Endothelial cell (in vitro differentiated cells): ENCODE data around the gene OXNAD1. TPM values are rescaled to one million over a fixed set of nuclear protein-coding genes. Genes with fewer than 3 reads are reported as not detected.

ENCODE experiments used
- DNase-seq: peaks from one replicate; pipeline ENCODE4 v3.0.0; 2021; ENCODE audit warnings: low spot score
- H3K27ac Mint-ChIP-seq: one replicate; pipeline ENCODE4 v1.8.0; 2021; ENCODE audit warnings: mixed read lengths, inconsistent platforms; ENCODE audit not compliant: unreplicated experiment
- H3K27me3 Mint-ChIP-seq: one replicate; pipeline ENCODE4 v1.8.0; 2021; ENCODE audit warnings: mild to moderate bottlenecking, moderate library complexity, mixed read lengths, inconsistent platforms; ENCODE audit not compliant: unreplicated experiment
- H3K36me3 Mint-ChIP-seq: one replicate; pipeline ENCODE4 v1.8.0; 2021; ENCODE audit warnings: mild to moderate bottlenecking, low read depth, mixed read lengths, inconsistent platforms; ENCODE audit not compliant: unreplicated experiment
- H3K4me1 Mint-ChIP-seq: one replicate; pipeline ENCODE4 v1.8.0; 2021; ENCODE audit warnings: mild to moderate bottlenecking, mixed read lengths, inconsistent platforms; ENCODE audit not compliant: unreplicated experiment
- H3K4me3 Mint-ChIP-seq: one replicate; pipeline ENCODE4 v1.8.0; 2021; ENCODE audit warnings: mild to moderate bottlenecking, mixed read lengths, inconsistent platforms; ENCODE audit not compliant: unreplicated experiment
- H3K9me3 Mint-ChIP-seq: one replicate; pipeline ENCODE4 v1.8.0; 2021; ENCODE audit warnings: mixed read lengths, inconsistent platforms; ENCODE audit not compliant: unreplicated experiment
- CTCF ChIP-seq: fragments of 200-600 bp; sonication (generic); IDR thresholded peaks from one replicate; pipeline ENCODE4 v1.5.0; 2021; ENCODE audit warnings: antibody characterized with exemption; ENCODE audit not compliant: unreplicated experiment
- total RNA-seq: library from RNA; stranded (reverse); fragmentation: NEBNext Ultra II Directional; extraction: Animal tissue kit (Norgen Biotek cat#: 25700); gene quantifications from one replicate; pipeline ENCODE4 v1.2.1, GENCODE V29; 2021; ENCODE audit not compliant: unreplicated experiment

The OXNAD1 gene
- total RNA-seq, 1 donor from 2014 or later, result 10.9 TPM

GRCh38 chr3:16335772-16336645, 71.0 kb downstream of the OXNAD1 start:
- Mint-ChIP-seq H3K9me3 (peaks cover 14% of the 10 kb centered on the region), H3K4me1 (peaks cover 5% of the 10 kb centered on the region), H3K27ac (no peak overlapping the region), H3K36me3 (peaks cover 45% of the 10 kb centered on the region), H3K4me3 (no peak overlapping the region), H3K27me3 (peaks cover 7% of the 10 kb centered on the region)
- TF ChIP-seq CTCF, result no peak
- no peak for DNase-seq

- no peak for TF ChIP-seq CTCF
- peaks cover 10% of the 10 kb centered on the region for H3K9me3 Mint-ChIP-seq
- peaks cover 7% of the 10 kb centered on the region for H3K27me3 Mint-ChIP-seq
- H3K4me1 Mint-ChIP-seq, result peaks cover 5% of the 10 kb centered on the region
- no peak overlapping the region for H3K27ac Mint-ChIP-seq
- no peak for DNase-seq
- H3K36me3 Mint-ChIP-seq, result peaks cover 39% of the 10 kb centered on the region
- no peak overlapping the region for H3K4me3 Mint-ChIP-seq
These were observed 71.8 kb downstream of the OXNAD1 start for GRCh38 chr3:16336825-16337224.

GRCh38 chr3:16337856-16338540, 73.0 kb downstream of the OXNAD1 start:
- Mint-ChIP-seq H3K4me1 (peaks cover 10% of the 10 kb centered on the region), H3K27ac (no peak overlapping the region)

GRCh38 chr3:16338999-16339398, 74.0 kb downstream of the OXNAD1 start:
- Mint-ChIP-seq H3K27ac (no peak overlapping the region), H3K4me1 (peaks cover 18% of the 10 kb centered on the region), H3K27me3 (peaks cover 7% of the 10 kb centered on the region), H3K9me3 (no peaks in the 10 kb centered on the region), H3K4me3 (no peak overlapping the region), H3K36me3 (peaks cover 30% of the 10 kb centered on the region)
- TF ChIP-seq CTCF, result no peak
- DNase-seq, result no peak

More at GRCh38 chr3:16337856-16338540, 73.0 kb downstream of the OXNAD1 start:
- H3K27me3 Mint-ChIP-seq, result peaks cover 7% of the 10 kb centered on the region
- peaks cover 27% of the 10 kb centered on the region for H3K36me3 Mint-ChIP-seq
- no peaks in the 10 kb centered on the region for H3K9me3 Mint-ChIP-seq
- TF ChIP-seq CTCF, result no peak
- no peak for DNase-seq
- no peak overlapping the region for H3K4me3 Mint-ChIP-seq

- H3K27ac Mint-ChIP-seq, result no peak overlapping the region
- peaks cover 8% of the 10 kb centered on the region for H3K27me3 Mint-ChIP-seq
- no peaks in the 10 kb centered on the region for H3K9me3 Mint-ChIP-seq
- DNase-seq, result no peak
- no peak for TF ChIP-seq CTCF
- H3K36me3 Mint-ChIP-seq, result peaks cover 37% of the 10 kb centered on the region
- peaks cover 17% of the 10 kb centered on the region for H3K4me1 Mint-ChIP-seq
- H3K4me3 Mint-ChIP-seq, result no peak overlapping the region
These were observed 78.1 kb downstream of the OXNAD1 start for GRCh38 chr3:16343101-16343500.
